OCI-LY7 (cell line): ENCODE results near the gene SSX2IP.

Source experiments
- CTCF ChIP-seq: fragments of 200-600 bp; sonication (generic); conservative IDR thresholded peaks from 2 replicates; pipeline ENCODE4 v1.5.1; 2014; ENCODE audit warnings: mild to moderate bottlenecking, antibody characterized with exemption, low read length, moderate library complexity, mixed read lengths
- EZH2phosphoT487 ChIP-seq: fragments of 200-600 bp; sonication (generic); IDR thresholded peaks from 2 replicates; pipeline ENCODE4 v1.6.1; 2018; ENCODE audit warnings: low read depth, borderline replicate concordance, mild to moderate bottlenecking, mixed run types, antibody characterized with exemption, low read length, moderate library complexity, mixed read lengths

- TF ChIP-seq EZH2phosphoT487 (no peak), CTCF (no peak)
Measured at GRCh38 chr1:84613026-84613425, 77.2 kb downstream of the SSX2IP start.
